Spleen (tissue), 7 donors: ENCODE results near the gene XRCC4.

ENCODE experiments used
- POLR2A ChIP-seq, 3 donors: fragments of 450-650 bp; IDR thresholded peaks; one replicate each; pipeline ENCODE4 v1.5.1; 2017; ENCODE audit warnings: antibody characterized with exemption in 3 of 3, mild to moderate bottlenecking in 1 of 3
- POLR2AphosphoS5 ChIP-seq, 3 donors: sonication (generic); formaldehyde crosslinking; IDR thresholded peaks; one replicate each; pipeline ENCODE4 v1.5.1; 2017; ENCODE audit warnings: antibody characterized with exemption in 3 of 3
- TF ChIP-seq, protein P1 (sequence below), 11 experiments: fragments of 200-600 bp in 7 of 11; fragments of 450-650 bp in 4 of 11; sonication (generic) in 4 of 11; IDR thresholded peaks in 8 of 11; conservative IDR thresholded peaks in 3 of 11; 1 replicate in 7 of 11; 2 replicates in 4 of 11; pipeline versions ENCODE4 v1.4.0 to v1.8.0; 2016 to 2021; ENCODE audit warnings: antibody characterized with exemption in 11 of 11, inconsistent platforms in 4 of 11, mild to moderate bottlenecking in 1 of 11
- donor health status: DM: no; HTN: no; CAD: no; lungs with moderate emphysema.
- donor health status: DM: no; HTN: no; CAD: no.
- donor health status: DM: no; HTN: no; CAD: no.

GRCh38 chr5:83145241-83145640 is 67.9 kb downstream of the XRCC4 start:
- no peak for TF ChIP-seq POLR2A (IDR thresholded peaks at IDR 0.05)
- TF ChIP-seq, protein P1, sequence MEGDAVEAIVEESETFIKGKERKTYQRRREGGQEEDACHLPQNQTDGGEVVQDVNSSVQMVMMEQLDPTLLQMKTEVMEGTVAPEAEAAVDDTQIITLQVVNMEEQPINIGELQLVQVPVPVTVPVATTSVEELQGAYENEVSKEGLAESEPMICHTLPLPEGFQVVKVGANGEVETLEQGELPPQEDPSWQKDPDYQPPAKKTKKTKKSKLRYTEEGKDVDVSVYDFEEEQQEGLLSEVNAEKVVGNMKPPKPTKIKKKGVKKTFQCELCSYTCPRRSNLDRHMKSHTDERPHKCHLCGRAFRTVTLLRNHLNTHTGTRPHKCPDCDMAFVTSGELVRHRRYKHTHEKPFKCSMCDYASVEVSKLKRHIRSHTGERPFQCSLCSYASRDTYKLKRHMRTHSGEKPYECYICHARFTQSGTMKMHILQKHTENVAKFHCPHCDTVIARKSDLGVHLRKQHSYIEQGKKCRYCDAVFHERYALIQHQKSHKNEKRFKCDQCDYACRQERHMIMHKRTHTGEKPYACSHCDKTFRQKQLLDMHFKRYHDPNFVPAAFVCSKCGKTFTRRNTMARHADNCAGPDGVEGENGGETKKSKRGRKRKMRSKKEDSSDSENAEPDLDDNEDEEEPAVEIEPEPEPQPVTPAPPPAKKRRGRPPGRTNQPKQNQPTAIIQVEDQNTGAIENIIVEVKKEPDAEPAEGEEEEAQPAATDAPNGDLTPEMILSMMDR (IDR thresholded peaks at IDR 0.05 in 8 of 11, conservative IDR thresholded peaks at IDR 0.05 in 3 of 11), result no peak
- TF ChIP-seq POLR2AphosphoS5 (IDR thresholded peaks at IDR 0.05), result no peak
